Measurements from ENCODE around the gene REXO1.
A peak's percentile ranks its signal among the peaks of the same experiment; 100 is the strongest.

- TF ChIP-seq POLR2A (IDR thresholded peaks at IDR 0.05; ENCODE audit: low read length), result peak; percentile 33
- no peak for TF ChIP-seq GATA1 (IDR thresholded peaks at IDR 0.05; ENCODE audit: low read depth, low read length)
Observed at GRCh38 chr19:1860042-1860775, 11.9 kb upstream of the REXO1 start.

Data from erythroblast (primary cell).